GM19372 (cell line): ENCODE measurements around the gene IRF2.

Experiments
- ATAC-seq: cut with Tn5 transposase; IDR thresholded peaks from one replicate; pipeline ENCODE4 v1.9.1; 2021; ENCODE audit warnings: mild to moderate bottlenecking, low read depth, moderate library complexity; ENCODE audit not compliant: unreplicated experiment

IRF2 gene

DNA sequence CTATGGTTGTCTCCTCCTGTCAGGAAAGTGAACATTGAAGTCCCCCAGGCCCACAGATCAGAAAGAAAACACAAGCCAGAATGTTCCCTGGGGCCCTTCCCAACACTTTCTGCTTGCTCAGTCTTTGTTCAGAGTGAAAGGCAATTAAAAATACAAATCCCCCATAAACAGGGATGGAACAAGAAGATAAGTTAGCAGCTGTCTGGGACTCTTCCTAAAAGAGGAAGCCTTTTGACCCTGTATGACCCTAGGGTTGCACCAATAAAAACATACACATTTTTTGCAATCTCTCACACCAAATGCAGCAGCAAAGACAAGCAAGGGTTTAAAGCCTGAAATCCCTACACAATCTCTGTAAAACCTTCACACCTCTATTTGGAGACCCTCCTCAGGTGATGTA is 22.6 kb downstream of the IRF2 start:
- no peak for ATAC-seq

DNA sequence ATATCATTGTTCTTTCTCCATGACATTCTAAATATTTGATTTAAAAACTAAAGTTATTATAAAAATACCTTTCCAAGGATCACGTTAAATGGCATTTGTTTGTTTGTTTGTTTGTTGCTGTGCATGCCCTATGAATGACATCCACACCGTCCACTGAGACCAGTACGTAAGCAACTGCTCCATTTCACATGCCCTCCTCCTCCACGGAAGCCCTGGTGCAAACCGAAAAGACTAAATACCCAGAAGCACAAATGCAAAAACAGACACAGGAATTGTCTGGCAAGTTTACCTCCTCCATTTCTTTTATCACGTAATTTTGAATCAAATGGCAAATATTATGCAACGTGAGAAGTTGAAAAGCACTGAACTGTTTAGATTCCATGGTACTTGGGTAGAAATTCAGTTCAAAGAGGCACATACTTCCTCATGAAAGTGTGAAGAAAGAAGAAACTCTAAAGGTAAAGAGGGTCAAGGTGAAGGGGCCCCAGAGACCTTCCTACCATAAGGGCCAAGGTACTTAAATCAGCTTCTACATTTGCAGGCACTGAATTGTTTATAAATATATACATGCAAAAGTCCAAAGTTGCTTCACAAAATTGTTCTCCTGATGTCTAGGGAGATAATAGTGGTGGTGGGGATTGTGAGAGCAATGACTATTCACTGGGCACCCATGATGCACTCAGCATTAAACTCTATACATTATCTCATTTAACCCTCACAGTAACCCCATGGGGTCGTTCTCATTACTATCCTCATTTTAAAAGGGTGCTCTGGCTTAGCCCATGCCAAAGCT is 23.4 kb downstream of the IRF2 start:
- ATAC-seq, result no peak

DNA sequence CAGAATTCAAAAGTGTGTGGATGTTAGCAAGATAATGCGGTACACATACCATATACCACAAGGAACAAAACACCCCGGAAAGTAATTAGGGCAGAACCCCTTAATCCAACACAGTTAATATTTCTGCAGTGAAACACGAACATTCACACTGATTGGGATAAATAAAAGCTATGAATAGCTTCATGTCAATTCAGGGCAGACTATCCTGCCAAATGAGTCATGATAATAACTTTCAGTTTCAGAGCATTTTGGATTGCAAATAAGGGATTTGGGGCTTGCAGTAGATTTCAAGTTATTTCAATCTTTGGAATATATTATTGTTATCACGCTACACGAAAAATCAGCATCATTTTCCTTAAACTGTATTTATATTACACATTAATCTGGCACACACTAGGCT is 24.3 kb downstream of the IRF2 start:
- no peak for ATAC-seq

DNA sequence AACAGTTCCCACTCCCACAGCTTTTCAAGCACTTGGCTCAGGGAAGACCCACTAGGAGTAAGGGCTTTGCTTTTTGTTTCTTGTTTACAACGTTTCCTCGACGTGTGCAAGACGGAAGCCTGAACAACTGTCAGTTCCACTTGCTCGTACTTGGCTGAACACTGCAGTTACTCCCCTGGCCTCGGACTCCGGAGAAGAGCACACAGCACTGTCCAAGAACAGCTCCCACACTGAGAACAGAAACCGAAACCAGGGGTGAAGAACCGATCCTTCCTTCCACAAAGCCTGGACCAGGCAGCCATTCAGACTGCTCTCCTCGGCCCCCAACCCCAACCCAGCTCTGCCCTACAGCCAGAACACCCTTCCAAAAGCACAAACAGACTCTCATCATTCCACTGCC is 25.5 kb downstream of the IRF2 start:
- ATAC-seq, result no peak

DNA sequence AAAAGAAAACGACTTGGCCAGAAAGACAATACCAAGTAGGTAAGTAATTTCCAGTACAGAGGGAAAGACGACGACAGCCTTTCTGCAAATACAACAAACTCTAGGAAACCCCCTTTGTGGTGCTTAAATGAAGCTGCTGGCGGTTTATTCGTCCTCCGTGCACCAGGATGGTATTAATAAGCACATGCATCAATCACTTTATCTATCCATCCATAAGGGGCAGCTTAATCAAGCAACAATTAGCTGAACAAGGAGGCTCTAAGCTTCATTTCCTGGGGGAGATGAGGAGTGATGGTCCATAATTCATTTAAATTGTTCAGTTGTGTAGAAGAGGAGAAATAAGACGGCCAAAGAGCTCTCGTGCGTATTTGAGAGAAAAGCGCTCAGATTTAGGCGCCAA is 26.2 kb downstream of the IRF2 start:
- no peak for ATAC-seq

DNA sequence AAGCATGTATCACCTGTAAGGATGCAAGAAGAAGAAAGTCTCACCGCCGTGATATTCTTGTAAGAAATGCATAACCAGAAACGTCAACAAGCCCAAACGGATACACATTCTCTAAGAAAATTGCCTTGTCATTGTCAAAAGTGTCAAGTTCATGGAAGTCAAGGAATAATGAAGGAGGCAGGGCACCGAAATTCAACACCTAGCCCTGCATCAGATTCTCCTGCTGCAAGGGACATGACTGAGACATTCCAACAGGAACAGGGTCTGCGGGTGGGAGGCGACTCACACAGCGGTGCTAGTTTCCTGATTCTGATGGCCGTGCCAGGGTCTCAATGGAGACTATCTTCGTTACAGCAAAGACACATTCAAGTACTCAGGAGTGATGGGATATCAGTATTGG is 26.7 kb downstream of the IRF2 start:
- ATAC-seq, result no peak

DNA sequence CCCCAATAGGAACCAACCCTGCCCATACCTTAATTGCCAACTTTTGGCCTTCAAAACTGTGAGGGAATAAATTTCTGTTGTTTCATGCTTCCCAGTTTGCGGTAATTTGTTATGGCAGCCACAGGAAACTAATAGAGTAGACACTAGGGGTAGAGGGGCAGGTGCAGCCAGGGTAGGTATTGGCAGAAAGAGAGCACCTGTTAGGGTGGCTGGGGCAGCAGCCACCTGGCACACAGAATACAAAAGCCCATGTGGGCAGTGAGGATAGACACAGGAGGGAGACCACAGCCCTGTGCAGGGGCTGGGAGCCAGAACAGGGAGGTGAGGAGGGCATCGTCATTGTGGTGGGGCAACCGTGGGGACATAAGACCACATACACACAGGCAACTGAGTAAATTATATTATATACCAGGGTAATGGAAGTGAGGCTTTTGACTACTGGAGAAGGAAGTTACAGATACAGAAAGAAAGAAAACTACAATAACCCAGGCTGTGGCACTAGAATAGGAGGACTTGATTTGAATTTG is 28.2 kb downstream of the IRF2 start:
- no peak for ATAC-seq

DNA sequence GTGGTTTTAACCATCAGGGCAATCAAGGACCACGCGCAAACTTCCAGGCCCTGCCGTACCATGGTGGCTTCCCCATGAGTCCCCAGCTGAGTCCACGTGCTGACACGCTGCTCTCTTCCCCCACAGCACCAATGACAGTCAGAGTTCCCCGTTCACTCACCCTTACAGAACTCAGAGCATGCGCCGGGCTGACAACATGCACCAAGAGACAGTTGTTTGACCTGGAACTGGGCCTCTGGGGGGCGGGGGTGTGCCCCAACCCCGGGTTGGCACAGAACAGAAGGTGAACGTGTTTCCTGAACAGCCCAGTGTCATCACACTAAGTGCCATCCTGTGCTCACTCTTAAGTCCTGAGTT is 29.4 kb downstream of the IRF2 start:
- ATAC-seq, result peak; percentile 73

DNA sequence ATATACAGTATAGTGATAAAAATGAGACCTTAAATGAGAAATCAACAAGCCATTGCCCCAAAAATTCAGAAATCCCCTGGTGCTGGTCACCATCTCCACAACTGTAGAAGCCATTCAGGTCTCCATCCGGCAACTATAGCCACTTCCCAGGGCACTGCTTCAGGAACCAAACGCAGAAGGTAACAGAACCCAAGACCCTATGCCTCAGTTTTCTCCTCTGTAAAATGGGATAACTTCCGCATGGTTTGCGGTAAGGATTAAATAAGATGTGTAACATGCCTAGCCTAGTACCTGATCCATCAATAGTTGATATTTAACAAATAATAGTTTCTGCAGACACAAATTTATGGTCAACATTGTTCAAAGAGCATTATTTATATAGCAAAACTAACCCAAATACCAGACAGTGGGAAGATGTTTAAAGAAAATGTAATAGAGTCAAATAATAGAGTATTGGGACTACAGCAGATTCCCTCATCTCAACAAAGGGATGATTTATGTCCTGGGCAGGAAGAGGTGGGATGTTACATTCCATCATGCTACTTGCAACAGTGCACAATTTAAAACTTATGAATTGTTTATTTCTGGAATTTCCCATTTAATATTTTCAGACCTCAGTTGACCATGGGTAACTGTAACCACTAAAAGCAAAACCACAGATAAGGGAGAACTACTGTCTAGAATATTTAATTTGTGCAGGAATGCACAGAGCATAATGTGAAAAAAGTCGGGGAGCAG is 30.0 kb downstream of the IRF2 start:
- no peak for ATAC-seq

DNA sequence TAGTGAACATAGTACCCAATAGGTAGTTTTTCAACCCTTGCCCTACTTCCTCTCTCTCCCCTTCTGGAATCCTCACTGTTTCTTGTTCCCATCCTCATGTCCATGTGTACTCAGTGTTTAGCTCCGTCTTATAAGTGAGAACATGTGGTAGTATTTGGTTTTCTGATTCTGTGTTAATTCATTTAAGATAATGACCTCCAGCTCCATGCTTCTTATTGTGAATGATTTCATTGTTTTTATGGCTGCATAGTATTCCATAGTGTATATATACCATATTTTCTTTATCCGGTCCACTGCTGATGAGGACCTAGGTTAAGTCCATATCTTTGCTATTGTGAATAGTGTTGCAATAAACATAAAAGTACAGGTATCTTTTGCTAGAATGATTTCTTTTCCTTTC is 31.0 kb downstream of the IRF2 start:
- ATAC-seq, result no peak

DNA sequence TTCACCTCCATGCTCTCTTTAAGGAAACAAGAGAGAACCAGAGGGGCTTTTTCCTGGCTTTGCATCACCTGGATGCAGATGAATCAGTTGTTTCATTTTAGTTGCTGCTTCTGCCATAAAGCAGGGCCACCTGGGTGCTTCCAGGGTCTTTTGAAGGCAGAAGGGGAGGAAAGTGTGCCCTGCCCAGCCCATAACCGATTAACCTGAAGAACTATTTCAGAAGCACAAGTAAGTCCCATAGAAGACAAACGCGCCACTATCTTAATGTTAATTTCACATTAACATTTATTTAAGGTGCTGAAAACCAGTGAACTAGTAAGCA is 32.1 kb downstream of the IRF2 start:
- ATAC-seq, result no peak

DNA sequence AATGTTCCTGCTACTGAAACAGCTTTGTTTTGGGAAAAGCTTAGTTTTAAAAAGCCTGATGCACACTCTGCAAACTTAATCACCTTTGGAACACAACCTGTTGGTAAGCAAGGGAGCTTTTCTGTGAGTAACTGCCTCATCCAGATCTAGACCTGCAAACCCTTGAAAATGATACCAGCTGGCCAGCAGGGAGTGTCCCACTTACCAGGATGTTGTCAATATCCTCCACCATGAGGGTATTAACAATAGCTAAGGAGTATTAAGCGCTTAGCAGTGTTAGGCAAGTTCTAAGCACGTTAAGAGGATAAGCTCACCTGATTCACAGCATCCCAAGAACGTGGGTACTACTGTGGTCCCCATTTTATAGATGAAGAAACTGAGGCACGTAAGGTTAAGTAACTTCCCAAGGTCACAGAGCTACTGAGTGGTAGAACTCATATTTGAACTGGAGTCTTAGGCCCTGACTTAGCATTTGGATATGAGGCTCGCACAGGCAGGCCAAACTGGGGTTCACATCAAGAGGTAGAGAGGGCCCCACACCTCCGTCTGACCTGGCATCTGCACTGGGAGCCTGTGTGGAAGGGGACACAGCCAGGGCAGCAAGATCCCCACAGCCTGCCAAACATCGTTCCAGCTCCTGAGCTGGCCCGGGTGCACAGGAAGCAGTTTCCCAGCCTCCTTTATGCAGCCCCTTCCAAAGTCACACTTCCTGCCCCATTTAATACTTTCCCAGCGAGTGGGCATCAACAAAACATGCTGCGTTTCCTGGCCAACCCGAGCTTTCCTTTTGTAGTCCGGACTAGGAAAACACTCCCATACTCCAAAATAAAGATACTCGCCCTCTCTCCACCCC is 32.7 kb downstream of the IRF2 start:
- no peak for ATAC-seq

DNA sequence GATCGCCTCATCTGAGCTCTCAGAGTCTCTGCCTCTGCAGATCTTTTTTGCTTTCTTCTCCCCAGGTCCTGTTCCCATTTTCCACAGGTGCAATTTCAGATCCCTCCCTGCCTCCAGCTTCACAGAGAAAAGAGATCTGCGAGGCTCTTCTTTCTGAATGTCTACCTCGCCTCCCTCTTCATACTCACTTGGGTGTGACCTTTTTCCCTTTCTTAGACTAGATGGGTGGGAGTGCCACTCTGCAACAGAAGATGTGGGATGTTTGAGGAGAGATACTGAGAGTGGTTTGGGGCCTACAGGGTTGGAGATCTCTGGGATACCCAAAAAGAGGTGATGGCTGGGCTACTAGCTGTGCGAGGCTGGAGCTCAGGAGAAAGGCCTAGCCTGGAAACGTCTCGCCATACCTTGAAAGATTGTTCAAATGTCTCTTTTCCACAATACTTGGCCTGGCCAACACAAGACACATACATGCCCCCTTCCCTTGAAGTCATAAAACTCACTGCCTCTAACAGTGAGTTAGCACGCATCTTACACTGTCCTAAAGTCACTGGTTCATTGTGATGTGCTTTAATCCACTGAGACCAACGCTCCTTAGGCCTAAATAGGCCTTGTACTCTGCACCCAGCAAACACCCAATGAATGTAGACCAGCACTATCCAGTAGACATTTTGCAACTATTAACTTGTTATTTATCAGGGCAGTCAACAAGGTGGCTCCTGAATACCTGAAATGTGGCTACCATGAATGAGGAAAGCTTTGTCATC is 33.6 kb downstream of the IRF2 start:
- no peak for ATAC-seq

DNA sequence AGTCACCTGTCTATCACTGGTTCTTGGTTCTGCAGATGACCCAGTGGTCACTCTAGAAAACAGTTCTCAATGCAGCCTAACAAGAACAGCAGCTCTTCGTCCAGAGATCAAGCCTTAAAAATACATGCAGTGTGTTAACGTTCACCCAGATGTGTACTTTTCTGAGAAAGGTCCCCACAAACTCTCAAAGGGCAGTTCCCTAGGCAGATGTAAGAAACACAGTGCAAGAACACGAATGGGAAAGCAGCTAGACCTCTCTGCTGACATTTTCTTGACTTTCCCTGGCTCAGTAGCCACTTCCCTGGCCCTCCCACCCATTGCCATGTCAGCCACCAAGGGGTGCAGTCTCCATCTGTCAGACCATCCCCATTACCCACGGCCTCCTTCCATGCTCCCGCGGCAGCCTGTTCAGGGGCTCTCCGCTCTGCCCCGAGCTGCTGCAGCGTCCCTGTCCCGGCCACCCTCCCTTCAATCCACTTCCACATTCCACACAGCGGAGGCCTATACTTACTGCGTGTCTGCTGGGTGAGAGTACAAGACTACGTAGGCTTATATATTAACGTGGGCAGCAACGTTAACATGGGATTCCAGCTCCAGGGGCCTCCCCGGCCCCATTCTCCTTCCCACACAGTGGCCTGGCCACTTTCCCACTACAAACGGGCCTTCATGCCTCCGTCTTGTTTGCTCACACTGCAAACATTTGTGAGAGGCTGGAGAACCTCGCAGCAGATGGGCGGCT is 34.3 kb downstream of the IRF2 start:
- ATAC-seq, result no peak

DNA sequence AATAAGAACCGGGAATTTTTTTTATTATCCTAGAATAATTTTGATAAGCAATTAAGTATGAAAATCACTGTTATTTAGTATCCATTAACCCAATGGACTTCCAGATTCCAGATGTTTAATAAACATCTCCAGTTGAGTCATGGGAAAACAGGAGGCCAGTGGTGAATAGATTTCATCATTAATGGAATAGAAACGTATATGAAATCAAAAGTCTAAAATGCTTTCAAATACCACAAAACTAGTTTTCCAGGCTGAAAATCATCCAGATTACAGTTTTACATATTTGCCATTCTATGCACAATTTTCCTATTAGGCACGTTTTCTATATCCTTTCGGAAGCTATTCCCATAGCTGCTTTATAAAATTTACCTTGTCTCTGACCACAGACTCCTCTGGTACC is 35.0 kb downstream of the IRF2 start:
- no peak for ATAC-seq

DNA sequence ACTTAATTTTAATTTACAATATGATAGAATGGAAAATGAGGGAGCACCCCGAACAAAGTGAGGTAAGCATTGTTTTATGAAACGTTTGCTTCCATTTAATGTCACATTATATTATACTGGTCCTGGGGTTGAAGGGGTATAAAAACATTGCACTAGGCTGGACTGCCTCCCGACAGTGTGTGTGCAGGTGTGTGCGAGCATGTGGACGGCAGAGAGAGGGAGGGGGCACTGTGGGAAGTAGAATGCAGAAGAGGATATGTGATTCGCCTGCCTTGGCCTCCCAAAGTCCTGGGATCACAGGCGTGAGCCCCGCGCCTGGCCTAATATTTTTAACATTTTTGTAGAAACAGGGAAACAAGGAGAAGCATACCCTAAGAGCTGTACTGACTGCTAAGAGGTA is 36.0 kb downstream of the IRF2 start:
- no peak for ATAC-seq

DNA sequence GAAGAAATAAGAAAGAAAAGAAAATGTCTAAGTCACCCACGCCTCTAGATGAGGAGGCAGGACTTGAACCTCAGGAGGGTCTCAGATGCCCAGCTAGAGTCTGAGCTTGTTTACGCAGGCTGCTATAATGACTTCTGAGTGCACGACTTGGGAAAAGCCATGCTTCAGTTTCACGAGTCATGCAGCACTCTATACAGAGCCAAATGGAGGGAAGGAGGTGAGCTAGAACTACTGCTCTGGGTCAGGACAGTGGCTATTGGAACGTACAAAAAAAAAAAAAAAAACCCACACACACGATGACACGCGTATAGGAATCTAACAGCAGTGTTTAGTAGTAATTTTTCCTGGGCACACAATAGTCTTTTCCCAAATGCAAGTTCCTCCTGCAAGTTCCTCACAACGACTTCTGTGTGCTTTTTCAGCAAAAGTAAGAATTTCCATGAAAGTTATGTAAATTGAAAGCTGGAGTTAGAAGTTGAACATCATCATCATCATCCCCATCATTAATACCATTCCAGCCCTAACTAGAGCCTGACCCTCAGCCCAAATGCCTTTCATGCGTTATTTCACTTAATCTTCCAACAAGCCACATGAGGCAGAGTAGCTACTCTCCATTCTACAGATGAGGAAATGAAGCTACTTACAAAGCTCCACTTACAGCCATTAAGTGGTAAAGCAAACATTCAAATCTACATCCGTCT is 36.6 kb downstream of the IRF2 start:
- no peak for ATAC-seq

DNA sequence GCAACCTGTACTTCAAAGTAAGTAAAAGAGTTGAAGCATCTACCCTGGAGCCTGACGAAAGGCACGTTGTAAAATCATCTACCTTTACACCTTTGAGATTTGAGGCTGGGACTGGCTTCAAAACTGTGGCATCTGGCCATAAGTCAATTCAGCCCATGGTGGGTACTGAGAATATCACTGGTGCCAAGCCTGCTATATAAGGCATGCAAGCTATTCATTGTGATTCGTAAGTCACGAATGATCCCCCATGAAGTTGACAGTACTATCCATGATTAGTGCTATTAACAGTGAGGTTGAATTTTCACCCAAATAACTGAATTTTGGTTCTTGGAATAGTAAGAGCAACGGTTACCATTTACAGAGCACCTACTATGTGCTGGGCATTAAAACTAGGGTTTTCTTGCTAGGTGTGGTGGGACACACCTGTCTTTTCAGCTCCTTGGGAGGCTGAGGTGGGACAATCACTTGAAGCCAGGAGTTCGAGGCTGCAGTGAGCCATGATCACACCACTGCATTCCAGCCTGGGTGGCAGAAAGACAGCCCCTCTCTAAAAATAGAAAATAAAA is 39.8 kb downstream of the IRF2 start:
- ATAC-seq, result no peak

DNA sequence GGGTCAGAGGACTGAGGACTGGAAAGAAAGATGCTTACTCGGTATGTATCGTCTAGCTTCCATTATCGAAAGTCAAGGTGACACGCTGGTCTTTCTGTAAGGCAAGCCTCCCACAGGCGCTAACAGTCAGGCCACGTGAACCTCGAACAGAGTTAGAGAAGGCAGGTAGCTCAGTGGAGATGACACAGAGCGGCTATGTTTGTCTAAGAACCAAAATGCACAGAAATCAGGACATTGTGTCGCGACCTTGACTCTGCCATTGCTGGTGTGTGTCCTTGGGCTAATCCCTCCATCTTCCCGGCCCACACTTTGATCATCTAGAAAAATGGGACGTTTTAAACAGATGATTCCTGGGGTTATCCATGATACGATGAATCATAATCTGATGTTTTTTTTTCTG is 40.3 kb downstream of the IRF2 start:
- no peak for ATAC-seq
